Measurements from ENCODE around the gene CTAG2.
"Not testable (repeated sequence)": the region's sequence is repeated elsewhere in the genome, so short reads cannot be mapped to it uniquely, and the experiment has no call there.

CTAG2 gene

DNA sequence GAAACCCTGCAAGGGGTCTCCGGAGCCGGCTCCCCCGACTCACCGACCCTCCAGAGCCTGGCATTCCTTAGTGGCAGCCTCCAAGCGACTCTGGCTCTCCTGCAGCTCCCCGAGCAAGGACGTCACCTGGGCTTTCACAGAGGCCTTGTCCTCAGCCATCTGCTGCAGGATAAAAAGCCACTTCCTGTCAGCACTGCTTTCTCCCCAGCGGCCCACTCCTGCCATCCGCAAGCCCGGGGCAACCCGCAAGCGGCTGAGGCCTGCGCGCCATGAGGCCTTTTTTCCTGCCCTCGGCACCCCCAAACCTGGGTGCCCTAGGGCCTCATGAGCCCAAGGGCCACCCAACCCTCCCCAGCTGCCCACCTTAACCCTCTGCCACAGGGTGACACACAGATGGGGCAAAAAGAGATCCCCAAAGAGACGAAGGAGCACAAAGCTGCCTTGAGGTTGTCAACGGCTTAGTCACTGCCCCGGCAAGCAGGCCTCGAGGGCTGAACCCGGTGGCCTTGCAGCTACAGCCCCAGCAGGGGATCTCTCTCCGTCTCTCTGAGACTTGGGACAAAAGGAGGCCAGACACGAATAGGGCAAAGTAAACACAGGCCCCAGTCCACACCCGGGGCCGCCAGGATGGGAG lies 7.5 kb downstream of the CTAG2 start:
- not testable (repeated sequence) for DNase-seq

DNA sequence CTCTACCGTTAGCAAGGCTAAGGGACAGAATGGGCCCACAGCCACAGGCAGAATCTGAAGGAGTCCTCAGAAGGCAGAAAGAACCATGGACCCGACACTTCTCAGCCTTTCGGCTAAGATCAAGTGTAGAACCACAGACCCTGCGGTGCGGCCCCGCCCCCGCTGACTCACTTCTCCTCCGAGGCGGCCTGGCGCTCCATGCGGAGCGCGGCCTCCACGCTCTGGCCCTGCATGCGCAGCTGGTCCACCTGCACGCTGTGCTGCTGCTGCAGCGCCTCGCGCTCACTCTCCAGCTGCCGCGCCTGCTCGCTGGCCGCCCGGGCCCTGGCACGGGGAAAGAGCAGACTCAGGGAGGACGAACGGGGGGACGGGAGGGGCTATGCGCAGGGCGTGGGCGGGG lies 9.7 kb downstream of the CTAG2 start:
- DNase-seq: not testable (repeated sequence)

DNA sequence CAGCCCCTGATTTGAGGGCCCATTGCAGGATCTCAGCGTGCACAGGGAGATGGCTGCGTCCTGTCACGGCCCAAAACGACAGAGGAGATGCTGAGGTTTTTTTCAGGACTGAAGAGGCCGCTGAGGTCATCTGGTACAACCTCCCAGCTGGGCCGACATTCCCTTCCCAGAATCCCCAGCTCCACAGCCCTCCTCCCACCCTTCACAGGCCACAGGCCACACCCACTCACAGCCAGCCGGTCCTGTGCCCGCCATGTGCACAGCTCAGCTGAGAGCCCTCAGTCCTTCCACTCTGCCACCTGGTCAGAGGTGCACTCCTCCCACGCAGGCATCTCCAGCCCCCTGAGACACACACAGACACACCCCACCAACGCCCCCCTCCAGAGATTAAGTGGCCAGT lies 11.6 kb downstream of the CTAG2 start:
- DNase-seq: not testable (repeated sequence)

DNA sequence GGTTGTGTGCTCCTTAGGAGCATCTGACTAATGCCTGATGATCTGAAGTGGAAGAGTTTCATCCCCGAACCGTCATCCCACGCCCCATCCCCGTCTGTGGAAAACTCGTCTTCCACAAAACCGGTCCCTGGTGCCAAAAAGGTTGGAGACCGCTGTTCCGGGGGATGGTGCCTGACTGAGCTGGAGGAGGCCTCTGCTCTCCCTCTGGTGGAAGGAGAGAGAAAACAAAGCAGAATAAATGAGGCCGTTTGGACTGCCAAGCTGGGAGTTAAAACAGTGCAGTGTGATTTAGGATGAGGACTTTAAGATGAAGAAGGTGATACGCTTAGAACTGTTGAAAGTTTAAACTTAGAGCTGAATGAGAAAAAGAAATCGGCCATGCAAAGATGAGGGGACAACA lies 19.7 kb downstream of the CTAG2 start:
- not testable (repeated sequence) for DNase-seq

DNA sequence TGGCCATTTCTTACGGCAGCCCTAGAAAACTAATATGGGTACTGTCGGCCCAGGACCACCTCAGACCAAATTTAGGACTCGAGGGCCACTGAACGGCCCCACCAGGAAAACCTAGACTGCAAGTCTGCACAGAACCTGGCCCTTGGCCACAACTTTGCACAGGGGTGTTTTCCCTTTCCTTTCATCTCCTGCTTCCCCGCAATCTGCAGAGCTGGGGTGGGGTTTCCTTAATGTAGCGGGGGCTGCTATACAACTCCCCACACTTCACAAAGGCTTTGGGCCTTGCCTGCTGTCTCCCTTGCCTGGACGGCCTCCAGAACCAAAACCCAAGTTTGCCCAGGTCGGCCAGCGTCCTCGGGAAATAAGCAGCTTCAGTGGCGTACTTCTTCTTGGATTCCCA lies 22.4 kb downstream of the CTAG2 start:
- not testable (repeated sequence) for DNase-seq

DNA sequence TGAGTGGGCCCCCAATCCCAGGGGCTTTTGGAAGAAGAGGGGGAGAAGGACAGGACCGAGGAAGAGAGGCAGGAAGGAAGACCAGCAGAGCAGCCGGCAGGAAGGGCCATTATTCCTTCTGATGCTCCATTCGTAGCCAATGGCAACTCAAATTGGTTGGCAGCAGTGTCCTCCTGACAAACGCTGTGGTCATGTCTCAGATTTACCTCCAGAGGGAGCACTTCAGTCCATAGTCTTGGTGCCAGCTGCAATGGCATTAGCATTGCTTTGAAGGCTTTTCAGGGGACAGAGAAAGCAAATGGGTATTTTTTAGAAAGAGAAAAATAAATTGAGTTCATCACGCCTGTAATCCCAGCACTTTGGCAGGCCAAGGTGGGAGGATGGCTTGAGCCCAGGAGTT lies 24.4 kb downstream of the CTAG2 start:
- DNase-seq: not testable (repeated sequence)

DNA sequence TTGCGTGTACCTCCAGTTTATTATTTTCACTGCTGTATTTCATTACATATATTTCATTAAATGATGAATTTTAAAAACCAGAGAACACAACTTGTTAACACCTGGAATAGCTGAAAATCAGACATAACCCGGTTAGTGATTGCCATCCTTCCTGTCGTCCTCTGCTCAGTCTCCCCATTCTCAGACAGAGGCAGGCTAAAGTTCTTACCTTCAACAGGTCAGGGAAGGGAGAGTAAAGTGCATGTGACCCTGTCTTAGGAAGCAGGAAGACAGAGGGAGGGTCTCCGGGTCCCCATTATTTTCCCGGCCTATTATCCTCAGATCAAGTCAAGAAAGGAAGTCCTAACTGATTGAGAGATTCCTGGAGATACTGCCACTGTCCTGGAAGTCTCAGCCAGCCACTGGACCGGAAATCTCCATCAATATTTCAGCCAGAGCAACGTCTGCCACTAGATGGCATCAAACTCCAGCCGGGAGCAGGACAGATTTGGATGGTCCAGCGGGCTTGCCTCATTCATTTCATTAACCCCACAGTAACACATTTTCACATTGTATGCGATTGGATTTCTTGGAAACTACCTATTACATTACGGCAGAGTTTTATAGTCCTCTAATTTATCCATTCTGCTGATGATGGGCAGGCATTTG lies 32.5 kb downstream of the CTAG2 start:
- not testable (repeated sequence) for DNase-seq

DNA sequence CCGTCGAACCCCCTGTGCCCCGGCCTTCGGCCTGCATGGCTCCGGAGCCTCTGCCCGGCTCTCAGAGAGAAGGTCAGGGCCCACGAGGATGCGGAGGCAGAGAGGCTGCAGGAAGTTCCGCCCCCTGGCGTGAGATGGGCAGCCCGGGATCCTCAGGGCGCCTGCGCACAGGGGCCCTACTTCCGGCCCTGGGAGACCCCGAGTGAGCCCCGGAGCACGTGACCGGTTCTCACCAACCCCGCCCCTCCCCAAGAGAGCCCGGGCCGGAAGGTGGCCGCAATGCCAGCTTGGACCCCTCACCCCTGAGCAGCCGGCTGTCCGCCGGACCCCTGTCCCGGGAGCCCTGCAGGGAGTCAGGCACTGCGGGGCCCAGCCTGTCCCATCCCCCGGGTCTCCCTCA lies 34.2 kb downstream of the CTAG2 start, which contains the start of gene CTAG1B:
Gene CTAG1B, minus strand, starts transcription at position 101 of the 400 bp plus-strand sequence. Its CDS starts 64 bp downstream, at position 37.
- not testable (repeated sequence) for DNase-seq

DNA sequence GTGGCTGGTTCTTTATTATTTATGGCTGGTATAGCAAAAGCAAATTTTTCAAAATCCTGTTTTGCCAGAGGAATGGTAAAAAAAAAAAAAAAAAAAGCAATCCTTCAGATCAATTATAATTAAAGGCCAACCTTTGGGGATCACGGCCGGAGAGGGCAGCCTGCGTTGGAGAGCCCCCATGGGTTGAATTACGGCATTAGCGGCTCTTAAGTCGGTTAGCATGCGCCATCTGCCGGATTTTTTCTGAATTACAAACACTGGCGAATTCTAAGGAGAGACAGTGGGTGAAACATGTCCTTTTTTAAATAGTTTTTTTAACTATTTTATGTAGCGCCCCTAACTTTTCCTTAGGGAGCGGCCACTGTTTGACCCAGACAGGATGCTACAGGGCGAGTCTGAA lies 39.8 kb downstream of the CTAG2 start:
- not testable (repeated sequence) for DNase-seq

DNA sequence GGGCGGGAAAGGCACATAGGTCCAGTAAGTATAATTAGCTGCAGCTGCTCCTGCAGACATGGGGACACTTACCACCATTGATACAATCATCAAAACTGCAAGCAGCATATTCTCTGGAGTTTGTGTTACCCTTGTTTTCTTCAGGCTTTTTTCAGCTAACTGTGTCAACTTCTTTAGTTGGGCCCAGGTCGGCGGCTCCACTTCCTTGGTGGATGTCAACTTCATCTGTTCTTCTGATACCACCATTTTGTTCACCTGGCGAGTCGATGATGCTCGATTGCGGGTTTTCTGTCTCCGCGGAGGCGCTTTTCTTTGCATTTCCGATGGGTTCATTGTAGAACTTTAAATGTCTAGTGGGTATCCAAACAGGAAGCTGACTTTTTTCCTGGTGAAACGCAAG lies 42.2 kb downstream of the CTAG2 start:
- not testable (repeated sequence) for DNase-seq

DNA sequence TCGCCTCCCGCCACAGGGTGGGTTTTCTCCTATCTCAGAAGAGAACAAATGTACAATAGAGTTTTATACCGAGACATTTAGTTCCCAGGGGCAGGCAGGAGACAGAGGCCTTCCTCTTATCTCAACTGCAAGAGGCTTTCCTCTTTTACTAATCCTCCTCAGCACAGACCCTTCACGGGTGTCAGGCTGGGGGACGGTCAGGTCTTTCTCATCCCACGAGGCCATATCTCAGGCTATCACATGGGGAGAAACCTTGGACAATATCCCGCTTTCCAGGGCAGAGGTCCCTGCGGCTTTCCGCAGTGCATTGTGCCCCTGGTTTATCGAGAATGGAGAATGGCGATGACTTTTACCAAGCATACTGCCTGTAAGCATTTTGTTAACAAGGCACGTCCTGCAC lies 44.6 kb downstream of the CTAG2 start:
- not testable (repeated sequence) for DNase-seq

DNA sequence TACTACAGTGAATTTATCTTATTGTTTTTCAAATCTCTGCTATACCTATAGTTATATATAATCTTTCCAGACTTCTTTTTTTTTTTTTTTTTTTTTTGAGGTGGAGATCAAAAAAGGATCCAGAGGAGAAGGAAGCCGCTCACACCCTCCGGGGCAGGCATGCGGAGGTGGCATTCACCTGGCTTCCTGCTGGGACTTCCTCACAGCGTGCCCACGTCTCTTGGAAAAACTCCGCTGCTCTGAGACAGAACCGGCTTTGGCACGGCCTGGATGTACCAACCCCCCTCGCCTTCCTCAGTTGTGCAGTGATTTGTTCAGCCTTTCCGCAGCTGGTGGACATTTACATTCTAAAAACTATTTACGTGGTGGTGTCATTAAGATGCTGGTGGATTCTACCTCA lies 45.4 kb downstream of the CTAG2 start:
- not testable (repeated sequence) for DNase-seq

DNA sequence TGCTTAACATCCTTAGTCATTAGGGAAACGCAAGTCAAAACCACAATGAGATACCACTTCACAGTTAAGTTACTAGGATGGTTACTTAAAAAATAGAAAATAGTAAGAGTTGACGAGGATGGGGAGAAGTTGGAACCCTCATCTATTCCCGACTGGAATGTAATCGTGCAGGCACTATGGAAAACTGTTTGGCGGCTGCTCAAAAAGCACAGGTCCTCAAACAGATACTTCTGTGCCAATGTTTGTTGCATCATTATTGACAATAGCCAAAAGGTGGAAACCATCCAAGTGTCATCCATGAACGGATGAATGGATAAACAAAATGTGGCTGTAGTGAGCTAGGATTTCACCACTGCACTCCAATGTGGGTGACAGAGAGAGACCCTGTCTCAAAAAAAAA lies 46.0 kb downstream of the CTAG2 start:
- DNase-seq: no peak

DNA sequence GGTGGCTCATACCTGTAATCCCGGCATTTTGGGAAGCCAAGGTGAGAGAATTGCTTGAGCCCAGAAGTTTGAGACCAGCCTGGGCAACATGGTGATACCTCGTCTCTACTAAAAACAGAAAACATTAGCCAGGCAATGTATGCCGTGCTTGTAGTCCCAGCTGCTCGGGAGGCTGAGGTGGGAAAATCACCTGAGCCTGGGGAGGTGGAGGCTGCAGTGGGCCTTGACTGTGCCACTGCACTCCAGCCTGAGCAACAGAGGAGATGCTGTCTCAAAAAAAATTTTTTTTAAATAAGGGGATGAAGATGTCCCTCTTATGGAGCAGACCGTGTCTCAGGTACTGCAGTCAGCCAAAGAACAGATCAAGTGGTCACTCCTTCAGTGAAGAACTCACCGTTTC lies 47.8 kb downstream of the CTAG2 start:
- DNase-seq: no peak

DNA sequence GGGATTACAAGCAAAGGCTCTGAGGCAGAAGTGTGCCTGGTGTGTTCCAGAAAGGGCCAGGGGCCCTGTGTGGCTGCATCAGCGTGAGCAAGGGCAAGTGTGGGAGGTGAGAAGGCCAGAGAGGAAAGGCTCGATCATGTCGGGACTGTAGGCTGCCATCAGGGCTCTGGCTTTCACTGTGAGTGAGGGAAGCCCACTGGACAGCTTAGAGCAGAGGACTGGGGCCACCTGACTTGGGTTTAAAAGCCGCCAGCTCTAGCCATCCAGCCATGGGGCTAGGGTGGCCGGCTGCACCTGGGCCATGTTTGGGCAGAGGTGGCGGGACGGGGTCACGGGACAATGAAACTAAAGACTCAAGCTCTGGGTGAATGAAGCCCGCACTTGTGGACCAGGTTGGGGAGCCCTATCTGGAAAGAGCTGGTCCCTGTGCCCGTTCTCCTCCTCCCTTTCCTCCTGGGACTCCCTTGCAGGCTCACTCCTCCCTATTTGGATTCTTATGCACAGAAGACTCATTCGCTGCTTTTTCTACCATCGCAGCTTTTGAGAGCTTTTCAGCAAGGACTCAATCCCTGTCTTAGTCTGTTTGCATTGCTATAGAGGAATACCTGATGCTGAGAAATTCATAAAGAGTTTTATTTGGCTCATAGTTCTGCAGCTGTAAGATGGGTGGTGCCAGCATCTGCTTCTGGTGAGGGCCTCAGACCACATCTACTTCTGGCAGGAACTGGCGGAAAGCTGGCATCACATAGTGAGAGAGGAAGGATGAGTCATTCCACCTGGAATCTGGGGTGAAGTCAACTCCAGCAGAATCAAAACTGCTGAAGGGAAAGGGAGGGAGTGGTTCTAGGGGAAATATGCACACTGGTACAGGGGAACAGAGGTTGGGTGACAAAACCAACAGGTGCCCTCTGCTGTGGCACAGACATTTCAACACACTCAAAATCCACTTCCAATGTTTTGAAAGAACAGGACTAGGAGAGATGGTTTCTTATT lies 49.6 kb downstream of the CTAG2 start:
- DNase-seq: peak; percentile 62

DNA sequence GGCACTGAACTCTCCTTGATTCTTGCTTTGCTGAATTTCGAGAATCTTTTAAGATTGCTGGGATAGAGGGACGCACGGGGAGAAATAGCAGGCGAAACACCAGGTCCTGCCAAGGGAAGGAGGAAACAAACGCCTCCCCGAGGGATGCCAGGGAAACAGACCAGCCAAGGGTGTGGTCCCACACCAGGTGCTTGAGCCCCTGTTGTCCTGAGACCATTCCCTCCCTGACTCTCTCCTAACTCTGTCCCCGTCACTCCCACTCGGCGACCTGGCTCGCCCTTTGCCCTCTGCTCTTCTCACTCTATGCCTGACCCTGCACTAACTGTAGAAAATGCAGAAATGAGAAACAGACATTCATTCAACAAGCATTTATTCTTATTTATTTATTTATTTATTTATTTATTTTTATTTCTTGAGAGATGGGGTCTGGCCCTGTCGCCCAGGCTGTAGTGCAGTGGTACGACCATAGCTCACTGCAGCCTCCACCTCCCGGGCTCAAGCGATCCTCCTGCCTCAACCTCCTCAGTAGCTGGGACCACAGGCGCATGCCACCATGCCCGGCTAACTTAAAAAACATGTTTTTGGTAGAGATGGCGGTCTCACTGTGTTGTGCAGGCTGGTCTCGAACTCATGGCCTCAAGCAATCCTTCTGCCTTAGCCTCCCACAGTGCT lies 50.5 kb downstream of the CTAG2 start:
- DNase-seq: no peak

DNA sequence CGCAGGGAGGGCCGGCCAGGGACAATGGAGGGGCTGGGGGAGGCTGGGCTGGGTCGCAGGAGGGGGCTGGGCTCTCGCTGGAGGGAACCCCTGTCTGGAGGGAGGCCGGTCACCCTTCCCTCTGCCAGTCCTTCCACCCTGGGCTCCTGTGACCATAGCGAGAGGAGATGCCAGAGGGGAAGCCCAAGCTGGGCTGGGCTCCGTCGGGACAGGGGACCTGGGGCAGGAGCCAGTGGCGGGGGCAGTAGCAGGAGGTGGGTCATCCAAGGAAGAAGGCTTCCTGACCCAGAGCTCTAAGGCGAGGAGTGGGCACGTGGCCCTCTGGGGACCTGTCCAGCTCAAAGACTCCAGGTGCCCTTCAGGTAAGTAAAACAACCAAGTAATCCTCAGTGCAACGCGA lies 51.2 kb downstream of the CTAG2 start:
- no peak for DNase-seq

Measured in HCEC 1CT (cell line).